ENCODE data around the gene SH3PXD2A.
"Not testable (repeated sequence)": the region's sequence is repeated elsewhere in the genome, so short reads cannot be mapped to it uniquely, and the experiment has no call there.

GRCh38 chr10:103607051-103607450 is 248.3 kb downstream of the SH3PXD2A start:
- not testable (repeated sequence) for TF ChIP-seq CTCF (IDR thresholded peaks at IDR 0.05); EZH2 (IDR thresholded peaks at IDR 0.05; ENCODE audit: borderline replicate concordance, insufficient read depth, low read depth, low read length, poor library complexity, severe bottlenecking)
